Panc1 (cell line): Measurements from ENCODE around the gene SBF2. TPM values are rescaled to one million over a fixed set of nuclear protein-coding genes. Genes with fewer than 3 reads are reported as not detected.

Experiments
- ATAC-seq: fragments of 200-7000 bp; cut with Tn5 transposase; 2 replicates; pipeline ENCODE4 v1.9.1; 2020; ENCODE audit warnings: mild to moderate bottlenecking, moderate library complexity
- BruUV-seq: library from RNA; stranded (reverse); fragments of 400-500 nt; replicated peaks from 2 replicates; lab custom pipeline; 2021; lab: Mats Ljungman, UMichigan
- CTCF ChIA-PET: fragments of 300-600 bp; sonication (Branson Sonifier 250); formaldehyde crosslinking; loops from one replicate; lab custom pipeline; 2022; ENCODE audit warnings: antibody characterized with exemption; lab: Charles Lee
- POLR2A ChIA-PET: fragments of 300-600 bp; sonication (Branson Sonifier 250); formaldehyde crosslinking; loops from one replicate; lab custom pipeline; 2022; ENCODE audit warnings: antibody characterized with exemption; lab: Charles Lee
- DNase-seq: peaks from one replicate; pipeline ENCODE4 v3.0.0-alpha.2; 2010; ENCODE audit warnings: low read depth, low spot score
- H3K27ac ChIP-seq: 2 replicates; pipeline ENCODE4 v1.5.1; 2011; ENCODE audit warnings: mild to moderate bottlenecking, low read length, inconsistent platforms
- H3K27me3 ChIP-seq: fragments of 200-500 bp; sonication (Bioruptor generic); 2 replicates; pipeline ENCODE4 v1.6.0; 2014; ENCODE audit warnings: low read length, inconsistent platforms; ENCODE audit not compliant: control insufficient read depth, insufficient read depth
- H3K36me3 ChIP-seq: fragments of 200-500 bp; sonication (Bioruptor generic); 2 replicates; pipeline ENCODE4 v1.5.1; 2014; ENCODE audit warnings: inconsistent platforms, mild to moderate bottlenecking, low read length, moderate library complexity; ENCODE audit not compliant: control insufficient read depth, insufficient read depth
- H3K4me1 ChIP-seq: 2 replicates; pipeline ENCODE4 v1.5.1; 2011; ENCODE audit warnings: inconsistent platforms, mild to moderate bottlenecking, low read length, moderate library complexity; ENCODE audit not compliant: control insufficient read depth, insufficient read depth
- H3K4me3 ChIP-seq, 2 experiments: 2 replicates each; pipeline ENCODE4 v1.5.1; 2011 to 2012; ENCODE audit warnings: low read depth in 2 of 2, low read length in 2 of 2, mild to moderate bottlenecking in 2 of 2, inconsistent platforms in 1 of 2, moderate library complexity in 1 of 2
- H3K9me3 ChIP-seq: fragments of 200-500 bp; sonication (Bioruptor generic); 2 replicates; pipeline ENCODE4 v1.5.1; 2014; ENCODE audit warnings: low read depth, mild to moderate bottlenecking, inconsistent platforms, low read length, moderate library complexity; ENCODE audit not compliant: control insufficient read depth, insufficient read depth
- CTCF ChIP-seq: fragments of 450-650 bp; IDR thresholded peaks from 2 replicates; pipeline ENCODE4 v1.5.1; 2017; ENCODE audit warnings: mild to moderate bottlenecking
- POLR2AphosphoS5 ChIP-seq: IDR thresholded peaks from 2 replicates; pipeline ENCODE4 v1.6.1; 2012; ENCODE audit warnings: mild to moderate bottlenecking, low read depth, low read length, moderate library complexity
- REST ChIP-seq, 2 experiments: IDR thresholded peaks; 2 replicates each; pipeline ENCODE4 v1.6.1; 2011 to 2012; ENCODE audit warnings: low read depth in 2 of 2, control low read depth in 1 of 2, low read length in 1 of 2, mild to moderate bottlenecking in 1 of 2, moderate library complexity in 1 of 2; ENCODE audit not compliant: insufficient read depth in 1 of 2
- SIN3A ChIP-seq: IDR thresholded peaks from 2 replicates; pipeline ENCODE4 v1.6.1; 2012; ENCODE audit warnings: low read depth, mild to moderate bottlenecking, low read length, moderate library complexity, borderline replicate concordance; ENCODE audit not compliant: insufficient read depth
- TCF7L2 ChIP-seq: IDR thresholded peaks from 2 replicates; pipeline ENCODE4 v1.6.1; 2011; ENCODE audit warnings: mild to moderate bottlenecking, low read depth, low read length, inconsistent platforms
- in situ Hi-C: cut with HindIII; loops from 2 replicates; pipeline ENCODE4 v1.10.0; 2016; ENCODE audit warnings: low sequenced_read_pairs, low pct_unique_long_range_greater_than_20kb
- intact Hi-C: fragments of 100-400 bp; cut with micrococcal nuclease; formaldehyde crosslinking; loops from one replicate; pipeline ENCODE4 v1.10.0; 2022; ENCODE audit not compliant: unreplicated experiment
- total RNA-seq: library from RNA; stranded (reverse); gene quantifications from one replicate; pipeline ENCODE4 v1.2.1, GENCODE V29; 2021; ENCODE audit not compliant: unreplicated experiment

The SBF2 gene
- total RNA-seq, 1 experiment from 2014 or later: 65.0 TPM

- H3K36me3 ChIP-seq: no peaks in the 10 kb centered on the region; the same call in 1 of the 2 replicates
Measured at GRCh38 chr11:10288881-10289764, 4.9 kb downstream of the SBF2 start.

More at GRCh38 chr11:10288881-10289764, 4.9 kb downstream of the SBF2 start:
- no peak overlapping the region for H3K27ac ChIP-seq
- in situ Hi-C loops: no loop called here
- H3K4me3 ChIP-seq: no peak overlapping the region
- no peaks in the 10 kb centered on the region for H3K27me3 ChIP-seq
- ChIA-PET CTCF (no interaction called here), POLR2A (interaction anchor here (0.6 to 1.1 kb wide), 2 partner anchors 10 to 30 kb away, joined by 3 to 6 read pairs; no protein-coding TSS in a partner anchor)
- DNase-seq (no peak), ATAC-seq (no peak)
- H3K9me3 ChIP-seq: no peaks in the 10 kb centered on the region
- peaks cover 33% of the 10 kb centered on the region for H3K4me1 ChIP-seq
- BruUV-seq: no TSS peak
- no peak for TF ChIP-seq SIN3A
- no peak for TF ChIP-seq TCF7L2
- TF ChIP-seq CTCF: no peak
- no peak for TF ChIP-seq POLR2AphosphoS5
- TF ChIP-seq REST (IDR thresholded peaks at IDR 0.05; ENCODE audit: insufficient read depth in 1 of 2, low read depth in 2 of 2, low read length in 1 of 2): no peak
- intact Hi-C loops: no loop called here
